SK-N-SH (cell line): ENCODE measurements around the gene ACSS1.

Source experiments
- CTCF ChIP-seq: fragments of 200-600 bp; sonication (generic); IDR thresholded peaks from 2 replicates; pipeline ENCODE4 v1.6.1; 2017; ENCODE audit warnings: antibody characterized with exemption, mild to moderate bottlenecking, moderate library complexity
- TF ChIP-seq, protein P1 (sequence below): IDR thresholded peaks from 2 replicates; pipeline ENCODE4 v1.4.0; 2012; ENCODE audit warnings: low read depth

- no peak for TF ChIP-seq CTCF
- TF ChIP-seq, protein P1, sequence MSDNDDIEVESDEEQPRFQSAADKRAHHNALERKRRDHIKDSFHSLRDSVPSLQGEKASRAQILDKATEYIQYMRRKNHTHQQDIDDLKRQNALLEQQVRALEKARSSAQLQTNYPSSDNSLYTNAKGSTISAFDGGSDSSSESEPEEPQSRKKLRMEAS, result no peak
These were observed 36.6 kb downstream of the ACSS1 start for GRCh38 chr20:25021336-25021735.
